ENCODE data around the gene AEBP1. TPM values are rescaled to one million over a fixed set of nuclear protein-coding genes. Genes with fewer than 3 reads are reported as not detected.

The AEBP1 gene
- total RNA-seq, 2 experiments from 2014 or later = 35.0 to 64.2 TPM

DNA sequence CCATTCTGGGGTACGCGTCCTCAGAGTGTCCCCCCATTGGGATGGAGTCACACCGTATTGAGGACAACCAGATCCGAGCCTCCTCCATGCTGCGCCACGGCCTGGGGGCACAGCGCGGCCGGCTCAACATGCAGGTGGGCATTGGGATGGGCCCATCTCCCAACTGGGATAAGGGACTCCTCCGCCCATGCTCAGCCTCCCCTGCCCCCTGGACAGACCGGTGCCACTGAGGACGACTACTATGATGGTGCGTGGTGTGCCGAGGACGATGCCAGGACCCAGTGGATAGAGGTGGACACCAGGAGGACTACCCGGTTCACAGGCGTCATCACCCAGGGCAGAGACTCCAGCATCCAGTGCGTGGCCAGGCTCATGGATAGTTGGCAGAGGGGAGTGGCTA is 5.8 kb downstream of the AEBP1 start:
- H3K4me3 ChIP-seq (ENCODE audit: low read depth, low read length, poor library complexity, severe bottlenecking) = no peak overlapping the region
- POLR2A ChIA-PET = no interaction called here
- no peak for DNase-seq (ENCODE audit: low spot score)
- no peak overlapping the region for H2AFZ ChIP-seq (ENCODE audit: low read length)
- BruUV-seq (replicated peaks) = no TSS peak
- H3K9me3 ChIP-seq (ENCODE audit: low read length) = no peaks in the 10 kb centered on the region
- H3K36me3 ChIP-seq (ENCODE audit: insufficient read depth, low read length) = peaks cover 42% of the 10 kb centered on the region
- no peak overlapping the region for H3K27ac ChIP-seq (ENCODE audit: low read depth, low read length, poor library complexity, severe bottlenecking)
- intact Hi-C loops (cut with micrococcal nuclease; ENCODE audit: unreplicated experiment) = no loop called here
- H3K9me2 ChIP-seq (ENCODE audit: insufficient read depth, low read length) = no peaks in the 10 kb centered on the region
- no peaks in the 10 kb centered on the region for H3K79me2 ChIP-seq (ENCODE audit: insufficient read depth, low read depth, low read length)
- H4K20me1 ChIP-seq (ENCODE audit: insufficient read depth, low read length) = no peaks in the 10 kb centered on the region
- CTCF ChIA-PET (ENCODE audit: unreplicated experiment) = no interaction called here
- no peak overlapping the region for H3K4me2 ChIP-seq (ENCODE audit: low read length)
- H3K4me1 ChIP-seq (ENCODE audit: insufficient read depth, low read length, poor library complexity, severe bottlenecking) = peaks cover 22% of the 10 kb centered on the region
- TF ChIP-seq CTCF (conservative IDR thresholded peaks at IDR 0.05; ENCODE audit: low read length) = no peak

DNA sequence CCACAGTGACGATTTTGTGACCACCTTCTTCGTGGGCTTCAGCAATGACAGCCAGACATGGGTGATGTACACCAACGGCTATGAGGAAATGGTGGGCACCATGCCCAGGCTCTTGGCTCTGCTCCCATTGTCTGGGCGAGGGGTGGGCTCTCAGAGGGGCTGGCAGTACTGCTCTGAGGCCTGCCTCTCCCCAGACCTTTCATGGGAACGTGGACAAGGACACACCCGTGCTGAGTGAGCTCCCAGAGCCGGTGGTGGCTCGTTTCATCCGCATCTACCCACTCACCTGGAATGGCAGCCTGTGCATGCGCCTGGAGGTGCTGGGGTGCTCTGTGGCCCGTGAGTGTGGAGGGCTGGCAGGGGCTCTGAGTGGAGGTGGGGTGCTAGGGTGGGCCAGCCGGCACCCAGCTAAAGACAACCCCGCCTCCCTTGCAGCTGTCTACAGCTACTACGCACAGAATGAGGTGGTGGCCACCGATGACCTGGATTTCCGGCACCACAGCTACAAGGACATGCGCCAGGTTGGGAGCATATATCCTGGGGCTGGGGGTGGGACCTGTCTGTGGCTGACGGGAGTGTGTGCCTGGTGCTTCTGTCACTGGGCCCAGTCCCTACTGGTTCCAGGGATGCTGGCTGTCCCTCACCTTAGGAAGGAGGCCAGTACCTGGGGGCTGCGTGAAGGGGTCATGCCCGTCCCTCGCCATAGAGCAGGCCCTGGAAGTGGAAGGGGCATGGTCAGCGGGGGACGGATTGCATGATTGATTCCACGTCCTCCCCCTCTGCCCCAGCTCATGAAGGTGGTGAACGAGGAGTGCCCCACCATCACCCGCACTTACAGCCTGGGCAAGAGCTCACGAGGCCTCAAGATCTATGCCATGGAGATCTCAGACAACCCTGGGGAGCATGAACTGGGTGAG is 6.8 kb downstream of the AEBP1 start:
- H3K4me2 ChIP-seq (ENCODE audit: low read length) = no peak overlapping the region
- CTCF ChIA-PET (ENCODE audit: unreplicated experiment) = interaction anchor here (0.5 to 0.6 kb wide), 2 partner anchors 10 to 640 kb away, joined by 4 to 5 read pairs; no protein-coding TSS in a partner anchor
- no peak for TF ChIP-seq EZH2phosphoT487 (IDR thresholded peaks at IDR 0.05; ENCODE audit: borderline replicate concordance, low read depth, low read length)
- no peak for TF ChIP-seq CTCF (conservative IDR thresholded peaks at IDR 0.05; ENCODE audit: low read length)
- DNase-seq (ENCODE audit: low spot score) = no peak
- no peak overlapping the region for H3K4me3 ChIP-seq (ENCODE audit: low read depth, low read length, poor library complexity, severe bottlenecking)
- H3K27ac ChIP-seq (ENCODE audit: low read depth, low read length, poor library complexity, severe bottlenecking) = no peak overlapping the region
- no TSS peak for BruUV-seq (replicated peaks)
- intact Hi-C loops (cut with micrococcal nuclease; ENCODE audit: unreplicated experiment) = no loop called here
- H3K9me3 ChIP-seq (ENCODE audit: low read length) = no peaks in the 10 kb centered on the region
- H3K79me2 ChIP-seq (ENCODE audit: insufficient read depth, low read depth, low read length) = no peaks in the 10 kb centered on the region
- no peak overlapping the region for H2AFZ ChIP-seq (ENCODE audit: low read length)
- H3K9me2 ChIP-seq (ENCODE audit: insufficient read depth, low read length) = no peaks in the 10 kb centered on the region
- POLR2A ChIA-PET = interaction anchor here (1.3 kb wide), 1 partner anchor 14 kb away, joined by 3 read pairs; no protein-coding TSS in a partner anchor
- peaks cover 52% of the 10 kb centered on the region for H3K36me3 ChIP-seq (ENCODE audit: insufficient read depth, low read length)
- H4K20me1 ChIP-seq (ENCODE audit: insufficient read depth, low read length) = no peaks in the 10 kb centered on the region
- H3K4me1 ChIP-seq (ENCODE audit: insufficient read depth, low read length, poor library complexity, severe bottlenecking) = peaks cover 13% of the 10 kb centered on the region

- peak; percentile 41 for DNase-seq (ENCODE audit: low spot score)
- peaks cover 60% of the 10 kb centered on the region for H3K36me3 ChIP-seq (ENCODE audit: insufficient read depth, low read length)
- H2AFZ ChIP-seq (ENCODE audit: low read length) = no peak overlapping the region
- no peak overlapping the region for H3K27ac ChIP-seq (ENCODE audit: low read depth, low read length, poor library complexity, severe bottlenecking)
- H3K79me2 ChIP-seq (ENCODE audit: insufficient read depth, low read depth, low read length) = no peaks in the 10 kb centered on the region
- peaks cover 10% of the 10 kb centered on the region for H3K4me1 ChIP-seq (ENCODE audit: insufficient read depth, low read length, poor library complexity, severe bottlenecking)
- H3K4me2 ChIP-seq (ENCODE audit: low read length) = no peak overlapping the region
- H3K9me3 ChIP-seq (ENCODE audit: low read length) = no peaks in the 10 kb centered on the region
- no peak overlapping the region for H3K4me3 ChIP-seq (ENCODE audit: low read depth, low read length, poor library complexity, severe bottlenecking)
- intact Hi-C loops (cut with micrococcal nuclease; ENCODE audit: unreplicated experiment) = no loop called here
- no peak for TF ChIP-seq EZH2phosphoT487 (IDR thresholded peaks at IDR 0.05; ENCODE audit: borderline replicate concordance, low read depth, low read length)
- TF ChIP-seq CTCF (conservative IDR thresholded peaks at IDR 0.05; ENCODE audit: low read length) = no peak
- H4K20me1 ChIP-seq (ENCODE audit: insufficient read depth, low read length) = no peaks in the 10 kb centered on the region
- no peaks in the 10 kb centered on the region for H3K9me2 ChIP-seq (ENCODE audit: insufficient read depth, low read length)
- BruUV-seq (replicated peaks) = no TSS peak
- ChIA-PET POLR2A (interaction anchor here (1.3 kb wide), 1 partner anchor 14 kb away, joined by 3 read pairs; no protein-coding TSS in a partner anchor), CTCF (ENCODE audit: unreplicated experiment) (interaction anchor here (0.6 kb wide), 1 partner anchor 639 kb away, joined by 5 read pairs; no protein-coding TSS in a partner anchor)
Observed at GRCh38 chr7:44111761-44112160, 7.6 kb downstream of the AEBP1 start.

Data from OCI-LY7 (cell line).